HepG2 (cell line): ENCODE data around the gene FABP1. TPM values are rescaled to one million over a fixed set of nuclear protein-coding genes. Genes with fewer than 3 reads are reported as not detected.

Experiments used
- AHDC1 ChIP-seq: sonication (generic); formaldehyde crosslinking; IDR thresholded peaks from 2 replicates; pipeline ENCODE4 v1.5.1; 2020; ENCODE audit warnings: mild to moderate bottlenecking, missing genetic modification reagents, borderline replicate concordance
- CCDC6 ChIP-seq: sonication (generic); formaldehyde crosslinking; IDR thresholded peaks from 2 replicates; pipeline ENCODE4 v1.8.1; 2022; ENCODE audit warnings: mild to moderate bottlenecking, missing genetic modification reagents, moderate library complexity
- CENPT ChIP-seq: sonication (generic); formaldehyde crosslinking; IDR thresholded peaks from 2 replicates; pipeline ENCODE4 v1.8.0; 2022; ENCODE audit warnings: low read depth, mild to moderate bottlenecking, moderate library complexity, missing genetic modification reagents
- CHD4 ChIP-seq: fragments of 200-600 bp; sonication (generic); IDR thresholded peaks from 2 replicates; pipeline ENCODE4 v1.7.0; 2017; ENCODE audit warnings: mild to moderate bottlenecking, low read length, borderline replicate concordance
- EHMT2 ChIP-seq: fragments of 200-600 bp; sonication (generic); IDR thresholded peaks from 2 replicates; pipeline ENCODE4 v1.7.0; 2017; ENCODE audit warnings: antibody characterized with exemption, low read depth, low read length, borderline replicate concordance
- ETV5 ChIP-seq: IDR thresholded peaks from 2 replicates; pipeline ENCODE4 v1.6.1; 2018; ENCODE audit warnings: missing biosample characterization, missing genetic modification reagents, inconsistent platforms, borderline replicate concordance
- FIP1L1 ChIP-seq: fragments of 200-400 bp; formaldehyde crosslinking; IDR thresholded peaks from 2 replicates; pipeline ENCODE4 v1.6.1; 2018; ENCODE audit warnings: low read depth, mild to moderate bottlenecking, low read length, moderate library complexity, borderline replicate concordance; ENCODE audit not compliant: insufficient read depth
- NFE2L1 ChIP-seq: sonication (generic); formaldehyde crosslinking; IDR thresholded peaks from 2 replicates; pipeline ENCODE4 v1.4.0; 2020; ENCODE audit warnings: missing genetic modification reagents, mild to moderate bottlenecking, borderline replicate concordance
- POLR2AphosphoS5 ChIP-seq: IDR thresholded peaks from 2 replicates; pipeline ENCODE4 v1.6.1; 2012; ENCODE audit warnings: low read depth, low read length
- SAP130 ChIP-seq: IDR thresholded peaks from 2 replicates; pipeline ENCODE4 v1.6.1; 2016; ENCODE audit warnings: low read depth
- SNAPC2 ChIP-seq: sonication (generic); formaldehyde crosslinking; IDR thresholded peaks from 2 replicates; pipeline ENCODE4 v1.8.1; 2022; ENCODE audit warnings: mild to moderate bottlenecking, missing genetic modification reagents
- WIZ ChIP-seq: sonication (generic); formaldehyde crosslinking; IDR thresholded peaks from 2 replicates; pipeline ENCODE4 v1.5.1; 2020; ENCODE audit warnings: mild to moderate bottlenecking, missing genetic modification reagents
- ZNF180 ChIP-seq: sonication (generic); formaldehyde crosslinking; IDR thresholded peaks from 2 replicates; pipeline ENCODE4 v1.4.0; 2020; ENCODE audit warnings: low read depth, missing genetic modification reagents, borderline replicate concordance
- ZNF678 ChIP-seq: sonication (generic); formaldehyde crosslinking; IDR thresholded peaks from 2 replicates; pipeline ENCODE4 v1.4.0; 2020; ENCODE audit warnings: mild to moderate bottlenecking, missing genetic modification reagents
- ZNF713 ChIP-seq: sonication (generic); formaldehyde crosslinking; IDR thresholded peaks from 2 replicates; pipeline ENCODE4 v1.4.0; 2020; ENCODE audit warnings: mild to moderate bottlenecking, missing genetic modification reagents
- ZSCAN9 ChIP-seq: IDR thresholded peaks from 2 replicates; pipeline ENCODE4 v1.6.1; 2016; ENCODE audit warnings: borderline replicate concordance
- polyA plus RNA-seq, 8 experiments: library from polyadenylated mRNA; depleted of rRNA in 3 of 8; stranded (reverse) in 7 of 8; unstranded in 1 of 8; fragments of >200 nt; fragmentation: Illumina TruSeq in 4 of 8; extraction: Trizol in 4 of 8; gene quantifications; 2 replicates each; pipeline versions ENCODE4 v1.2.1 to v1.2.3, GENCODE V29; 2011 to 2016; ENCODE audit warnings: low read depth in 4 of 8, missing spikeins in 1 of 8, mixed read lengths in 1 of 8; ENCODE audit not compliant: insufficient read depth in 1 of 8
- total RNA-seq, 5 experiments: library from RNA; depleted of rRNA; stranded (reverse); fragments of >200 nt; fragmentation: Illumina TruSeq; extraction: Trizol; gene quantifications; 2 replicates each; pipeline ENCODE4 v1.2.3, GENCODE V29; 2016; ENCODE audit warnings: low read depth in 1 of 5
- TF ChIP-seq, protein P1 (sequence below): sonication (generic); formaldehyde crosslinking; IDR thresholded peaks from 2 replicates; pipeline ENCODE4 v1.4.0; 2020; ENCODE audit warnings: low read depth, missing genetic modification reagents
- TF ChIP-seq, protein P2 (sequence below): IDR thresholded peaks from 2 replicates; pipeline ENCODE4 v1.6.1; 2016; ENCODE audit warnings: mild to moderate bottlenecking

FABP1 gene
- total and polyA plus RNA-seq, 2 of the 13 experiments (the other 11 are each of a cell fraction or from before 2014, with no cell fraction given), result 644 to 1,608 TPM

DNA sequence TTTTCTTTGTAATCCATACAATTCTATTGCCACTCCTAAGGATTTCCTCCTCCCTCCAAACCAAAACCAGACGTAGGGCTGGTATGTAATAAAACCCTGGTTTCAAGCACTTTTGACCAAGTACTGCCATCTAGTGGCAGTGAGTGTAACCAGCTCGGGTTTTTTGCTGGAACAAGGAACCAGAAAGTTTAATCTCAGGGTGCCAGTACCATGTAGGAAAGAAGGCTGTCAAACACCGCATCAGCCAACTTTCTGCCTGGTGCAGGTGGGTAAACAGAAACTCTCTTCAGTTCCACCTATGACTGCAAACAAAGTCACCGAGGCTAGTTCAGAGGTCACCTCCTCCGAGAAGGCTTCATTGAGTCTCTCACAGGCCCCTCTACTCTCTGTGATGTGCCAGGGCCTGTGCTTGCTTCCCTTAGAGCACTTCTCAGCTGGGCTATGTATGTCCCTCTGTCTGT, 32.1 kb upstream of the FABP1 start (continued):
- no peak for TF ChIP-seq WIZ (CRISPR knock-in tag)
- TF ChIP-seq ZNF678 (CRISPR knock-in tag), result no peak
- no peak for TF ChIP-seq POLR2AphosphoS5
- no peak for TF ChIP-seq ZNF180
- TF ChIP-seq ZSCAN9 (CRISPR knock-in tag), result peak; percentile 79; the same call in 1 of the 2 replicates
- peak; percentile 41; the same call in 1 of the 2 replicates for TF ChIP-seq AHDC1 (CRISPR knock-in tag)
- TF ChIP-seq EHMT2, result no peak
- TF ChIP-seq NFE2L1 (CRISPR knock-in tag), result no peak
- TF ChIP-seq CENPT, result no peak
- TF ChIP-seq ETV5, result no peak; the same call in 1 of the 2 replicates
- TF ChIP-seq, protein P1, sequence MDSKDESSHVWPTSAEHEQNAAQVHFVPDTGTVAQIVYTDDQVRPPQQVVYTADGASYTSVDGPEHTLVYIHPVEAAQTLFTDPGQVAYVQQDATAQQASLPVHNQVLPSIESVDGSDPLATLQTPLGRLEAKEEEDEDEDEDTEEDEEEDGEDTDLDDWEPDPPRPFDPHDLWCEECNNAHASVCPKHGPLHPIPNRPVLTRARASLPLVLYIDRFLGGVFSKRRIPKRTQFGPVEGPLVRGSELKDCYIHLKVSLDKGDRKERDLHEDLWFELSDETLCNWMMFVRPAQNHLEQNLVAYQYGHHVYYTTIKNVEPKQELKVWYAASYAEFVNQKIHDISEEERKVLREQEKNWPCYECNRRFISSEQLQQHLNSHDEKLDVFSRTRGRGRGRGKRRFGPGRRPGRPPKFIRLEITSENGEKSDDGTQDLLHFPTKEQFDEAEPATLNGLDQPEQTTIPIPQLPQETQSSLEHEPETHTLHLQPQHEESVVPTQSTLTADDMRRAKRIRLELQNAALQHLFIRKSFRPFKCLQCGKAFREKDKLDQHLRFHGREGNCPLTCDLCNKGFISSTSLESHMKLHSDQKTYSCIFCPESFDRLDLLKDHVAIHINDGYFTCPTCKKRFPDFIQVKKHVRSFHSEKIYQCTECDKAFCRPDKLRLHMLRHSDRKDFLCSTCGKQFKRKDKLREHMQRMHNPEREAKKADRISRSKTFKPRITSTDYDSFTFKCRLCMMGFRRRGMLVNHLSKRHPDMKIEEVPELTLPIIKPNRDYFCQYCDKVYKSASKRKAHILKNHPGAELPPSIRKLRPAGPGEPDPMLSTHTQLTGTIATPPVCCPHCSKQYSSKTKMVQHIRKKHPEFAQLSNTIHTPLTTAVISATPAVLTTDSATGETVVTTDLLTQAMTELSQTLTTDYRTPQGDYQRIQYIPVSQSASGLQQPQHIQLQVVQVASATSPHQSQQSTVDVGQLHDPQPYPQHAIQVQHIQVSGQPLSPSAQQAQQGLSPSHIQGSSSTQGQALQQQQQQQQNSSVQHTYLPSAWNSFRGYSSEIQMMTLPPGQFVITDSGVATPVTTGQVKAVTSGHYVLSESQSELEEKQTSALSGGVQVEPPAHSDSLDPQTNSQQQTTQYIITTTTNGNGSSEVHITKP, result no peak
- TF ChIP-seq SAP130 (CRISPR knock-in tag), result peak; percentile 38; the same call in 1 of the 2 replicates
- no peak for TF ChIP-seq CHD4
- TF ChIP-seq SNAPC2 (CRISPR knock-in tag), result 0 out of 2 replicates have a peak, but pooled peaks have one; percentile 48
- TF ChIP-seq, protein P2, sequence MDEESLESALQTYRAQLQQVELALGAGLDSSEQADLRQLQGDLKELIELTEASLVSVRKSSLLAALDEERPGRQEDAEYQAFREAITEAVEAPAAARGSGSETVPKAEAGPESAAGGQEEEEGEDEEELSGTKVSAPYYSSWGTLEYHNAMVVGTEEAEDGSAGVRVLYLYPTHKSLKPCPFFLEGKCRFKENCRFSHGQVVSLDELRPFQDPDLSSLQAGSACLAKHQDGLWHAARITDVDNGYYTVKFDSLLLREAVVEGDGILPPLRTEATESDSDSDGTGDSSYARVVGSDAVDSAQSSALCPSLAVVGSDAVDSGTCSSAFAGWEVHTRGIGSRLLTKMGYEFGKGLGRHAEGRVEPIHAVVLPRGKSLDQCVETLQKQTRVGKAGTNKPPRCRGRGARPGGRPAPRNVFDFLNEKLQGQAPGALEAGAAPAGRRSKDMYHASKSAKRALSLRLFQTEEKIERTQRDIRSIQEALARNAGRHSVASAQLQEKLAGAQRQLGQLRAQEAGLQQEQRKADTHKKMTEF (CRISPR knock-in tag), result peak; percentile 62; the same call in 1 of the 2 replicates
- TF ChIP-seq ZNF713 (CRISPR knock-in tag), result no peak
- TF ChIP-seq FIP1L1, result no peak
- no peak for TF ChIP-seq CCDC6
